RWPE1 (cell line): Measurements from ENCODE around the gene SNAPC1.
"Not testable (repeated sequence)": the region's sequence is repeated elsewhere in the genome, so short reads cannot be mapped to it uniquely, and the experiment has no call there.

ENCODE experiments used
- CTCF ChIA-PET: fragments of 350-600 bp; sonication (Branson Sonifier 250); formaldehyde crosslinking; extraction: SDS; loops from one replicate; lab custom pipeline; 2021; lab: Yijun Ruan, JAX
- POLR2A ChIA-PET: fragments of 400-600 bp; formaldehyde crosslinking; extraction: SDS; loops from one replicate; lab custom pipeline; 2020; ENCODE audit warnings: antibody characterized with exemption; ENCODE audit not compliant: low non-redundant PET; lab: Yijun Ruan, JAX
- DNase-seq: peaks from one replicate; pipeline ENCODE4 v3.0.0; 2012; ENCODE audit warnings: low spot score
- H3K27ac ChIP-seq: fragments of 450-650 bp; 2 replicates; pipeline ENCODE4 v1.5.1; 2017
- TF ChIP-seq, protein P1 (sequence below): fragments of 450-650 bp; conservative IDR thresholded peaks from 2 replicates; pipeline ENCODE4 v1.5.1; 2017; ENCODE audit warnings: low read depth, mild to moderate bottlenecking

Gene SNAPC1

DNA sequence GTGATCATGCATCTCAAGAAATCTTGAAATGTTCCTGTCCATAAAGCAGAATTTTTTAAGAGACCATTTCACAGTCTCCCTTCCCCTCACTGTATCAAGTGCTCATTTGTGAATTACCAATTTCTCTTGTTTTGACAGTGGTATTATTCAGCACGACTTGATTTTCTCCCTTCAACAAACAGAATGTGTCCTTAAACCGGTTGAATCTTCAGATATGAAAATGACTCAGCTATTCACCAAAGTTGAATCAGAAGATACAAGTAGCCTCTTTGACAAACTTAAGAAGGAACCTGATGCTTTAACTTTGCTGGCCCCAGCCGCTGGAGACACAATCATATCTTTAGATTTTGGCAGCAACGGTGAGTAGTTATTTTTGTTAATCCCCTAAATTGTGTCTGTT lies 25.5 kb upstream of the SNAPC1 start:
- ChIA-PET POLR2A (no interaction called here), CTCF (no interaction called here)
- DNase-seq = no peak

DNA sequence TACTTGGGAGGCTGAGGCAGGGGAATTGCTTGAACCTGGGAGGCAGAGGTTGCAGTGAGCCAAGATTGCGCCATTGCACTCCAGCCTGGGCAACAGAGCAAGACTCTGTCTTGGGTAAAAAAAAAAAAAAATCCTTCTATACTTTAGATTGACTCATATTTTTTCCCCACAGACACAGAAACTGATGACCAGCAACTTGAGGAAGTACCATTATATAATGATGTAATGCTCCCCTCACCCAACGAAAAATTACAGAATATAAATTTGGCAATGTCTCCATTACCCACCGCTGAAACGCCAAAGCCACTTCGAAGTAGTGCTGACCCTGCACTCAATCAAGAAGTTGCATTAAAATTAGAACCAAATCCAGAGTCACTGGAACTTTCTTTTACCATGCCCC lies 24.3 kb upstream of the SNAPC1 start:
- DNase-seq = no peak
- TF ChIP-seq, protein P1, sequence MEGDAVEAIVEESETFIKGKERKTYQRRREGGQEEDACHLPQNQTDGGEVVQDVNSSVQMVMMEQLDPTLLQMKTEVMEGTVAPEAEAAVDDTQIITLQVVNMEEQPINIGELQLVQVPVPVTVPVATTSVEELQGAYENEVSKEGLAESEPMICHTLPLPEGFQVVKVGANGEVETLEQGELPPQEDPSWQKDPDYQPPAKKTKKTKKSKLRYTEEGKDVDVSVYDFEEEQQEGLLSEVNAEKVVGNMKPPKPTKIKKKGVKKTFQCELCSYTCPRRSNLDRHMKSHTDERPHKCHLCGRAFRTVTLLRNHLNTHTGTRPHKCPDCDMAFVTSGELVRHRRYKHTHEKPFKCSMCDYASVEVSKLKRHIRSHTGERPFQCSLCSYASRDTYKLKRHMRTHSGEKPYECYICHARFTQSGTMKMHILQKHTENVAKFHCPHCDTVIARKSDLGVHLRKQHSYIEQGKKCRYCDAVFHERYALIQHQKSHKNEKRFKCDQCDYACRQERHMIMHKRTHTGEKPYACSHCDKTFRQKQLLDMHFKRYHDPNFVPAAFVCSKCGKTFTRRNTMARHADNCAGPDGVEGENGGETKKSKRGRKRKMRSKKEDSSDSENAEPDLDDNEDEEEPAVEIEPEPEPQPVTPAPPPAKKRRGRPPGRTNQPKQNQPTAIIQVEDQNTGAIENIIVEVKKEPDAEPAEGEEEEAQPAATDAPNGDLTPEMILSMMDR = no peak
- ChIA-PET CTCF (interaction anchor here (1.1 kb wide), 1 partner anchor 100 kb away, joined by 3 read pairs; no protein-coding TSS in a partner anchor), POLR2A (no interaction called here)
- peak overlapping the region; percentile 43; the same call in 1 of the 2 replicates for H3K27ac ChIP-seq

More for the DNA sequence above, 25.5 kb upstream of the SNAPC1 start:
- no peak overlapping the region for H3K27ac ChIP-seq
- TF ChIP-seq, protein P1 = no peak

DNA sequence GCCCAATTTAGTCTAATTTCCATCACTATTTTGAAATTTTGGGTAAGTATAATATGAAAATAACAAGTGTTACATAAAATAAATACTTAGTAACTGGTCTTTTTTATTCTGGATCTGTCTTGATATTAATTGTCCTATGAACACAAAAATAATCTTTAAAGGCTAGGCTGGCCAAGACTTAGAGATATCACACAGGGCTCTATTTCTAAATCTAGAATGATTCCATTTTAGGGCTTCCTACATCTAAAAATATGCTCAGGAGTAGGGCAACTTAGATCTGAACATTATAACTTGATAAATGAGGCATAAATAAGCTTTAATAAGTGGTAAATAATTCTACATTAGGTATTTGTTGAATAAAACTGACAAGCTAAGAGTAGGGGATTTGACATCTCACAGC lies 23.1 kb upstream of the SNAPC1 start:
- DNase-seq = no peak
- H3K27ac ChIP-seq = no peak overlapping the region
- ChIA-PET CTCF (interaction anchor here (0.6 kb wide), 1 partner anchor 11 kb away, joined by 3 read pairs; no protein-coding TSS in a partner anchor), POLR2A (no interaction called here)
- TF ChIP-seq, protein P1 = no peak

DNA sequence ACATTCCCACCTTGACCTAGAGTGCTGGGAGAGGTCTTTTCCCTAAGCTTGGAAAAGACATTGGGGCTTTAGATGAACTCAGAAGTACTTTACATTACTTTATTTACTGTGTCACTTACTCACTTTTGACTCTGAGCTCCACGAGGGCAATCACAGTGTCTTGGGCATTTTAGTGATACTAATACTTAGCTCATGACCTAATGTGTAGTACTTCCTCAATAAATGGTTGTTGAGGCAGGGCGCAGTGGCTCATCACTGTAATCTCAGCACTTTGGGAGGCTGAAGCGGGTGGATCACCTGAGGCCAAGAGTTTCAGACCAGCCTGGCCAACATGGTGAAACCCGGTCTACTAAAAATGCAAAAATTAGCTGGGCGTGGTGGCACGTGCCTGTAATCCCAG lies 19.8 kb upstream of the SNAPC1 start:
- POLR2A ChIA-PET = no interaction called here
- DNase-seq = no peak
- H3K27ac ChIP-seq = peak overlapping the region; percentile 51
- CTCF ChIA-PET = interaction anchor here (0.6 to 0.9 kb wide), 3 partner anchors 12 to 1546 kb away, joined by 3 to 7 read pairs (median 3); no protein-coding TSS in a partner anchor
- TF ChIP-seq, protein P1 = no peak

DNA sequence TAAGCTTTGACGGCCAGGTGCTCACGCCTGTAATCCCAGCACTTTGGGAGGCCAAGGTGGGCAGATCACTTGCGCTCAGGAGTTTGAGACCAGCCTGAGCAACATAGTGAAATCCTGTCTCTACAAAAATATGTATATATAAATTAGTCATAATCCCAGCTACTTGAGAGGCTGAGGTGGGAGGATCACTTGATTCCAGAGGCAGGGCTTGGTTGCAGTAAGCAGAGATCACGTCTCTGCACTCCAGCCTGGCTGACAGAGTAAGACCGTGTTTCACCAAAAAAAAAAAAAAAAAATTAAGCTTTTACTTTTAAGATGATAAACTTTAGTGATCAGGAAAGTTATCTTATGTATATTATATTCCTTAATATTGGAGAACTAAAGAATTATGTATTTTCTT lies 18.0 kb upstream of the SNAPC1 start:
- TF ChIP-seq, protein P1 = no peak
- ChIA-PET CTCF (interaction anchor here (0.7 kb wide), 1 partner anchor 38 kb away, joined by 5 read pairs; no protein-coding TSS in a partner anchor), POLR2A (no interaction called here)
- H3K27ac ChIP-seq = no peak overlapping the region
- no peak for DNase-seq

DNA sequence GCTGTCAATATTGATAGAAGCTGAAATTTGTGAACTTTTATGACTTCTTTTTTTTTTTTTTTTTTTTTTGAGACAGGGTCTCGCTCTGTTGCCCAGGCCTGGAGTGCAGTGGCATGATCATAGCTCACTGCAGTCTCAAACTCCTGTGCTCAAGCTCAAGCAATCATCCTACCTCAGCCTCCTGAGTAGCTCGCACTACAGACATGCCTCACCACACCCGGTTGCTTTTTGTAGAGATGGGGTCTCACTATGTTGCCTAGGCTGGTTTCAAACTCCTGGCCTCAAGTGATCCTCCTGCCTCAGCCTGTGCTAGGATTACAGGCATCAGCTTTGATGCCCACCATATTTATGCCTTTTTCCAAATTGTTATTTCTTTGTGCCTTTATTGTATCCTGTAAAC lies 15.9 kb upstream of the SNAPC1 start:
- POLR2A ChIA-PET, DNase-seq, CTCF ChIA-PET: not testable (repeated sequence)
- peak overlapping the region; percentile 43 for H3K27ac ChIP-seq

DNA sequence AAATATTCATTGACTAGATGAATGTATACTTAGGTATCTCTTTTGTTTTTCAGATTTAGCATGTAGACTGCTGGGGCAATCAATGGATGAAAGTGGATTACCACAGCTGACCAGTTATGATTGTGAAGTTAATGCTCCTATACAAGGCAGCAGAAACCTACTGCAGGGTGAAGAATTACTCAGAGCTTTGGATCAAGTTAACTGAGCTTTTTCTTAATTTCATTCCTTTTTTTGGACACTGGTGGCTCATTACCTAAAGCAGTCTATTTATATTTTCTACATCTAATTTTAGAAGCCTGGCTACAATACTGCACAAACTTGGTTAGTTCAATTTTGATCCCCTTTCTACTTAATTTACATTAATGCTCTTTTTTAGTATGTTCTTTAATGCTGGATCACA lies 15.3 kb upstream of the SNAPC1 start:
- no peak for DNase-seq
- TF ChIP-seq, protein P1 = no peak
- no peak overlapping the region for H3K27ac ChIP-seq
- ChIA-PET POLR2A (no interaction called here), CTCF (no interaction called here)
